GM19025 (cell line): Measurements from ENCODE around the gene PLS3.

Source experiments
- ATAC-seq: cut with Tn5 transposase; IDR thresholded peaks from one replicate; pipeline ENCODE4 v1.9.1; 2021; ENCODE audit warnings: mild to moderate bottlenecking, low read depth, moderate library complexity; ENCODE audit not compliant: unreplicated experiment

PLS3 gene

GRCh38 chrX:115564243-115564642, 3.3 kb downstream of the PLS3 start:
- no peak for ATAC-seq

GRCh38 chrX:115565888-115566287, 4.9 kb downstream of the PLS3 start:
- no peak for ATAC-seq

GRCh38 chrX:115571712-115572111, 10.7 kb downstream of the PLS3 start:
- no peak for ATAC-seq

GRCh38 chrX:115573185-115573584, 12.2 kb downstream of the PLS3 start:
- ATAC-seq: no peak

- ATAC-seq: no peak
These were observed 15.7 kb downstream of the PLS3 start for GRCh38 chrX:115576676-115577075.

- ATAC-seq: no peak
These were observed 18.4 kb downstream of the PLS3 start for GRCh38 chrX:115579327-115579726.

- ATAC-seq: no peak
These were observed 18.9 kb downstream of the PLS3 start for GRCh38 chrX:115579786-115580294.

GRCh38 chrX:115581759-115582615, 21.0 kb downstream of the PLS3 start:
- ATAC-seq: no peak

GRCh38 chrX:115582616-115583495, 21.9 kb downstream of the PLS3 start:
- ATAC-seq: no peak

- ATAC-seq: no peak
These were observed 22.6 kb downstream of the PLS3 start for GRCh38 chrX:115583496-115584004.

GRCh38 chrX:115584696-115585095, 23.7 kb downstream of the PLS3 start:
- no peak for ATAC-seq

GRCh38 chrX:115588179-115588578, 27.2 kb downstream of the PLS3 start:
- ATAC-seq: no peak

GRCh38 chrX:115589419-115589818, 28.4 kb downstream of the PLS3 start:
- ATAC-seq: no peak

GRCh38 chrX:115591420-115591819, 30.4 kb downstream of the PLS3 start:
- ATAC-seq: no peak

GRCh38 chrX:115591856-115592842, 31.2 kb downstream of the PLS3 start:
- ATAC-seq: no peak

- no peak for ATAC-seq
These were observed 32.2 kb downstream of the PLS3 start for GRCh38 chrX:115592997-115593734.

GRCh38 chrX:115595049-115595448, 34.1 kb downstream of the PLS3 start:
- no peak for ATAC-seq

GRCh38 chrX:115598556-115598955, 37.6 kb downstream of the PLS3 start:
- ATAC-seq: no peak

- no peak for ATAC-seq
These were observed 41.3 kb downstream of the PLS3 start for GRCh38 chrX:115602308-115602707.
